Measurements from ENCODE around the gene HAPLN2. TPM values are rescaled to one million over a fixed set of nuclear protein-coding genes. Genes with fewer than 3 reads are reported as not detected.

The HAPLN2 gene
- total and polyA plus RNA-seq, 2 of the 8 experiments (the other 6 are each of a cell fraction or from before 2014, with no cell fraction given): 0.19 to 0.51 TPM

- TF ChIP-seq SP1 (IDR thresholded peaks at IDR 0.05; ENCODE audit: low read depth, low read length): peak; percentile 41; the same call in 1 of the 2 replicates
- peak; percentile 43 for TF ChIP-seq TAF7 (optimal IDR thresholded peaks at IDR 0.05; ENCODE audit: borderline replicate concordance, low read depth, low read length)
These were observed 45.0 kb downstream of the HAPLN2 start (continued) for GRCh38 chr1:156664046-156664766.

Data from H1 (cell line).